Loucy (cell line): Measurements from ENCODE around the gene LCN10.

Experiments used
- H2AFZ ChIP-seq: fragments of 200-600 bp; sonication (generic); 2 replicates; pipeline ENCODE4 v1.6.0; 2016; ENCODE audit warnings: antibody characterized with exemption, mild to moderate bottlenecking, low read length, moderate library complexity
- H3F3A ChIP-seq: fragments of 200-600 bp; 2 replicates; pipeline ENCODE4 v1.6.0; 2016; ENCODE audit warnings: antibody characterized with exemption, low read depth, mild to moderate bottlenecking
- H3K27me3 ChIP-seq: fragments of 200-600 bp; sonication (generic); 2 replicates; pipeline ENCODE4 v1.6.1; 2014; ENCODE audit warnings: low read length, mild to moderate bottlenecking; ENCODE audit not compliant: insufficient read depth, poor library complexity, severe bottlenecking
- H3K36me3 ChIP-seq: fragments of 200-600 bp; sonication (generic); 2 replicates; pipeline ENCODE4 v1.6.1; 2016; ENCODE audit warnings: low read length; ENCODE audit not compliant: insufficient read depth
- H3K4me1 ChIP-seq: fragments of 200-600 bp; sonication (generic); 2 replicates; pipeline ENCODE4 v1.5.1; 2014; ENCODE audit warnings: low read length, mild to moderate bottlenecking; ENCODE audit not compliant: insufficient read depth, poor library complexity, severe bottlenecking
- H3K4me2 ChIP-seq: fragments of 200-600 bp; sonication (generic); 2 replicates; pipeline ENCODE4 v1.6.0; 2014; ENCODE audit warnings: antibody characterized with exemption, low read length, low read depth, mild to moderate bottlenecking; ENCODE audit not compliant: poor library complexity, severe bottlenecking
- H3K4me3 ChIP-seq: fragments of 200-600 bp; sonication (generic); 2 replicates; pipeline ENCODE4 v1.5.1; 2014; ENCODE audit warnings: low read length, mild to moderate bottlenecking, mixed read lengths; ENCODE audit not compliant: poor library complexity, severe bottlenecking
- H3K79me2 ChIP-seq: fragments of 200-600 bp; sonication (generic); 2 replicates; pipeline ENCODE4 v1.6.1; 2014; ENCODE audit warnings: low read length; ENCODE audit not compliant: insufficient read depth
- H3K9ac ChIP-seq: fragments of 200-600 bp; sonication (generic); 2 replicates; pipeline ENCODE4 v1.6.0; 2014; ENCODE audit warnings: mild to moderate bottlenecking, low read depth, low read length, moderate library complexity; ENCODE audit not compliant: poor library complexity, severe bottlenecking
- H3K9me2 ChIP-seq: fragments of 200-600 bp; sonication (generic); replicated peaks from 2 replicates; pipeline ENCODE4 v1.6.1; 2016; ENCODE audit warnings: low read depth, low read length, mixed read lengths
- H3K9me3 ChIP-seq: fragments of 200-600 bp; sonication (generic); 2 replicates; pipeline ENCODE4 v1.6.1; 2014; ENCODE audit warnings: mild to moderate bottlenecking, antibody characterized with exemption, low read length, low read depth; ENCODE audit not compliant: insufficient read depth
- H4K20me1 ChIP-seq: fragments of 200-600 bp; sonication (generic); 2 replicates; pipeline ENCODE4 v1.6.0; 2014; ENCODE audit warnings: antibody characterized with exemption, low read length, mild to moderate bottlenecking; ENCODE audit not compliant: insufficient read depth, poor library complexity, severe bottlenecking
- CTCF ChIP-seq: fragments of 200-600 bp; sonication (generic); conservative IDR thresholded peaks from 2 replicates; pipeline ENCODE4 v1.5.1; 2014; ENCODE audit warnings: mild to moderate bottlenecking, antibody characterized with exemption, low read length
- EZH2phosphoT487 ChIP-seq: fragments of 200-600 bp; IDR thresholded peaks from 2 replicates; pipeline ENCODE4 v1.6.1; 2018; ENCODE audit warnings: antibody characterized with exemption, mild to moderate bottlenecking, moderate library complexity, borderline replicate concordance

Gene LCN10

GRCh38 chr9:136777359-136777758 is 34.6 kb upstream of the LCN10 start:
- Histone ChIP-seq H2AFZ (no peak overlapping the region), H3K4me1 (peaks cover 6% of the 10 kb centered on the region), H3K9me2 (no peaks in the 10 kb centered on the region), H3K36me3 (no peaks in the 10 kb centered on the region), H4K20me1 (no peaks in the 10 kb centered on the region), H3K9ac (no peak overlapping the region), H3K9me3 (no peaks in the 10 kb centered on the region; the same call in 1 of the 2 replicates), H3F3A (no peaks in the 10 kb centered on the region), H3K27me3 (no peaks in the 10 kb centered on the region), H3K4me2 (no peak overlapping the region), H3K4me3 (no peak overlapping the region), H3K79me2 (no peaks in the 10 kb centered on the region)
- TF ChIP-seq EZH2phosphoT487: no peak
- TF ChIP-seq CTCF: no peak

- TF ChIP-seq EZH2phosphoT487: no peak
- TF ChIP-seq CTCF: no peak
- no peaks in the 10 kb centered on the region for H3K9me2 ChIP-seq
- no peaks in the 10 kb centered on the region for H3K79me2 ChIP-seq
- H3K4me2 ChIP-seq: no peak overlapping the region
- H3K36me3 ChIP-seq: no peaks in the 10 kb centered on the region
- no peaks in the 10 kb centered on the region; the same call in 1 of the 2 replicates for H3K9me3 ChIP-seq
- H3K27me3 ChIP-seq: no peaks in the 10 kb centered on the region
- H3K9ac ChIP-seq: no peak overlapping the region
- H3K4me1 ChIP-seq: peaks cover 6% of the 10 kb centered on the region
- H2AFZ ChIP-seq: no peak overlapping the region
- H3F3A ChIP-seq: no peaks in the 10 kb centered on the region
- H3K4me3 ChIP-seq: no peak overlapping the region
- H4K20me1 ChIP-seq: no peaks in the 10 kb centered on the region
Observed at GRCh38 chr9:136776947-136777346, 34.2 kb upstream of the LCN10 start.

- Histone ChIP-seq H3K27me3 (no peaks in the 10 kb centered on the region), H3K4me2 (no peak overlapping the region), H3K9me3 (no peaks in the 10 kb centered on the region; the same call in 1 of the 2 replicates), H2AFZ (no peak overlapping the region), H3K79me2 (no peaks in the 10 kb centered on the region), H3K9me2 (no peaks in the 10 kb centered on the region), H3K4me3 (no peak overlapping the region), H3K4me1 (peaks cover 6% of the 10 kb centered on the region), H3F3A (no peaks in the 10 kb centered on the region), H4K20me1 (no peaks in the 10 kb centered on the region), H3K9ac (no peak overlapping the region), H3K36me3 (no peaks in the 10 kb centered on the region)
- no peak for TF ChIP-seq CTCF
- no peak for TF ChIP-seq EZH2phosphoT487
Observed at GRCh38 chr9:136775191-136775590, 32.5 kb upstream of the LCN10 start.
